GM12878 (cell line): ENCODE data around the gene CTR9. TPM values are rescaled to one million over a fixed set of nuclear protein-coding genes. Genes with fewer than 3 reads are reported as not detected.
A peak's percentile ranks its signal among the peaks of the same experiment; 100 is the strongest.

Experiments
- BMI1 ChIP-seq: fragments of 450-650 bp; IDR thresholded peaks from 2 replicates; pipeline ENCODE4 v1.6.1; 2016; ENCODE audit warnings: mild to moderate bottlenecking, moderate library complexity, borderline replicate concordance
- CBX3 ChIP-seq: fragments of 200-600 bp; sonication (generic); IDR thresholded peaks from 2 replicates; pipeline ENCODE4 v1.6.1; 2016; ENCODE audit warnings: low read depth, borderline replicate concordance
- CBX5 ChIP-seq: sonication (generic); IDR thresholded peaks from 2 replicates; pipeline ENCODE4 v1.6.1; 2016; ENCODE audit warnings: low read depth, moderate library complexity, mild to moderate bottlenecking, inconsistent platforms
- E2F4 ChIP-seq: IDR thresholded peaks from 2 replicates; pipeline ENCODE4 v1.6.1; 2012; ENCODE audit warnings: low read depth, low read length, improper control_type of control experiment
- ESRRA ChIP-seq: IDR thresholded peaks from 2 replicates; pipeline ENCODE4 v1.6.1; 2012; ENCODE audit warnings: mild to moderate bottlenecking, low read length, improper control_type of control experiment
- HDAC2 ChIP-seq: fragments of 200-600 bp; sonication (generic); IDR thresholded peaks from 2 replicates; pipeline ENCODE4 v1.6.1; 2017
- HDAC6 ChIP-seq: fragments of 200-600 bp; sonication (generic); IDR thresholded peaks from one replicate; pipeline ENCODE4 v1.8.0; 2017; ENCODE audit warnings: antibody characterized with exemption; ENCODE audit not compliant: unreplicated experiment
- KDM1A ChIP-seq: fragments of 200-600 bp; sonication (generic); IDR thresholded peaks from 2 replicates; pipeline ENCODE4 v1.6.1; 2016; ENCODE audit warnings: borderline replicate concordance
- MAX ChIP-seq: IDR thresholded peaks from 2 replicates; pipeline ENCODE4 v1.6.1; 2012; ENCODE audit warnings: low read depth, low read length, improper control_type of control experiment
- NR2F1 ChIP-seq: fragments of 450-650 bp; conservative IDR thresholded peaks from 2 replicates; pipeline ENCODE4 v1.6.1; 2017; ENCODE audit warnings: mild to moderate bottlenecking
- RAD21 ChIP-seq: IDR thresholded peaks from 2 replicates; pipeline ENCODE4 v1.6.1; 2011; ENCODE audit warnings: mild to moderate bottlenecking, low read depth, low read length, moderate library complexity; ENCODE audit not compliant: insufficient read depth
- RUNX3 ChIP-seq: IDR thresholded peaks from 2 replicates; pipeline ENCODE4 v1.6.1; 2012; ENCODE audit warnings: low read length, inconsistent platforms
- ZBTB4 ChIP-seq: fragments of 450-650 bp; formaldehyde crosslinking; IDR thresholded peaks from 2 replicates; pipeline ENCODE4 v1.4.0; 2022; ENCODE audit warnings: mild to moderate bottlenecking, moderate library complexity
- ZNF207 ChIP-seq: fragments of 450-650 bp; IDR thresholded peaks from 2 replicates; pipeline ENCODE4 v1.6.1; 2014; ENCODE audit warnings: antibody characterized with exemption, mild to moderate bottlenecking, borderline replicate concordance
- ZNF622 ChIP-seq: fragments of 450-650 bp; IDR thresholded peaks from 2 replicates; pipeline ENCODE4 v1.6.1; 2017; ENCODE audit warnings: mild to moderate bottlenecking, inconsistent platforms
- ZSCAN29 ChIP-seq: fragments of 450-650 bp; IDR thresholded peaks from 2 replicates; pipeline ENCODE4 v1.6.1; 2017; ENCODE audit warnings: mild to moderate bottlenecking, moderate library complexity
- polyA plus RNA-seq, 11 experiments: library from polyadenylated mRNA; depleted of rRNA in 4 of 11; unstranded in 6 of 11; stranded (reverse) in 5 of 11; fragments of >200 nt; fragmentation: Nextera tagmentation in 4 of 11; fragmentation: Illumina TruSeq in 1 of 11; extraction: Ambion mirVana in 4 of 11; extraction: Trizol in 1 of 11; gene quantifications; 1 replicate in 1 of 11; 2 replicates in 10 of 11; pipeline versions ENCODE4 v1.2.1 to v1.2.3, GENCODE V29; 2011 to 2016; ENCODE audit warnings: inconsistent platforms in 2 of 11, missing spikeins in 2 of 11, low read depth in 1 of 11
- total RNA-seq, 4 experiments: library from RNA; depleted of rRNA in 3 of 4; stranded (reverse); fragments of >200 nt in 3 of 4; fragmentation: Illumina TruSeq in 1 of 4; extraction: Trizol in 1 of 4; gene quantifications; 2 replicates each; pipeline versions ENCODE4 v1.2.1 to v1.2.3, GENCODE V29; 2013 to 2021
- TF ChIP-seq, protein P1 (sequence below): fragments of 450-650 bp; formaldehyde crosslinking; IDR thresholded peaks from 2 replicates; pipeline ENCODE4 v1.5.0; 2022; ENCODE audit warnings: mild to moderate bottlenecking, missing genetic modification characterization
- TF ChIP-seq, protein P2 (sequence below): fragments of 450-650 bp; IDR thresholded peaks from 2 replicates; pipeline ENCODE4 v1.6.1; 2017; ENCODE audit warnings: mild to moderate bottlenecking, moderate library complexity

The CTR9 gene
- total and polyA plus RNA-seq, 10 of the 15 experiments (the other 5 are each of a cell fraction or from before 2014, with no cell fraction given), result 13.9 to 54.9 (median 28.9) TPM

DNA sequence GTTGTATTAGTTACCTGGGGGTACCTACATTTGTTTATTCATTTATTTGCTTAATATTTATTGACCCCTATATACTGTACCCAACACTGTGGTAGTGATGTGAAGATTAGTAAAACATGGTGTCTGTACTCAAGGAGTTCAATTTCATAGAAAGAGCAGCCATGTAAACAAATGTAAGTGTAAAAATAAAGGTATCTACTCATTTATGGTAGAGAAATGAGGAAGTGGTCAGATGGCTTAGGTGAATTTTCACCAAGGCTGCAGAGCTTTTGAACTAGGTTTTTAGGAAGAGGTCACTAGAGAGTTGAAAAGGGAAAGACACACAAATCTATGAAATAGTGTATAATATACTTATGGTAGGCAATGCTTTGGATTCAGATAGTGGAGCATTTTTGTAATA lies 11.1 kb downstream of the CTR9 start (continued):
- TF ChIP-seq KDM1A (no peak), ZNF622 (no peak), HDAC2 (no peak), CBX5 (0 out of 2 replicates have a peak, but pooled peaks have one; percentile 55), CBX3 (no peak), E2F4 (no peak), ZSCAN29 (0 out of 2 replicates have a peak, but pooled peaks have one; percentile 33), ESRRA (no peak), MAX (no peak), NR2F1 (peak; percentile 55), ZNF207 (no peak), RAD21 (no peak), ZBTB4 (no peak), RUNX3 (peak; percentile 93), HDAC6 (no peak), BMI1 (no peak)
- TF ChIP-seq, protein P1, sequence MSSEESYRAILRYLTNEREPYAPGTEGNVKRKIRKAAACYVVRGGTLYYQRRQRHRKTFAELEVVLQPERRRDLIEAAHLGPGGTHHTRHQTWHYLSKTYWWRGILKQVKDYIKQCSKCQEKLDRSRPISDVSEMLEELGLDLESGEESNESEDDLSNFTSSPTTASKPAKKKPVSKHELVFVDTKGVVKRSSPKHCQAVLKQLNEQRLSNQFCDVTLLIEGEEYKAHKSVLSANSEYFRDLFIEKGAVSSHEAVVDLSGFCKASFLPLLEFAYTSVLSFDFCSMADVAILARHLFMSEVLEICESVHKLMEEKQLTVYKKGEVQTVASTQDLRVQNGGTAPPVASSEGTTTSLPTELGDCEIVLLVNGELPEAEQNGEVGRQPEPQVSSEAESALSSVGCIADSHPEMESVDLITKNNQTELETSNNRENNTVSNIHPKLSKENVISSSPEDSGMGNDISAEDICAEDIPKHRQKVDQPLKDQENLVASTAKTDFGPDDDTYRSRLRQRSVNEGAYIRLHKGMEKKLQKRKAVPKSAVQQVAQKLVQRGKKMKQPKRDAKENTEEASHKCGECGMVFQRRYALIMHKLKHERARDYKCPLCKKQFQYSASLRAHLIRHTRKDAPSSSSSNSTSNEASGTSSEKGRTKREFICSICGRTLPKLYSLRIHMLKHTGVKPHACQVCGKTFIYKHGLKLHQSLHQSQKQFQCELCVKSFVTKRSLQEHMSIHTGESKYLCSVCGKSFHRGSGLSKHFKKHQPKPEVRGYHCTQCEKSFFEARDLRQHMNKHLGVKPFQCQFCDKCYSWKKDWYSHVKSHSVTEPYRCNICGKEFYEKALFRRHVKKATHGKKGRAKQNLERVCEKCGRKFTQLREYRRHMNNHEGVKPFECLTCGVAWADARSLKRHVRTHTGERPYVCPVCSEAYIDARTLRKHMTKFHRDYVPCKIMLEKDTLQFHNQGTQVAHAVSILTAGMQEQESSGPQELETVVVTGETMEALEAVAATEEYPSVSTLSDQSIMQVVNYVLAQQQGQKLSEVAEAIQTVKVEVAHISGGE (CRISPR knock-in tag), result no peak
- TF ChIP-seq, protein P2, sequence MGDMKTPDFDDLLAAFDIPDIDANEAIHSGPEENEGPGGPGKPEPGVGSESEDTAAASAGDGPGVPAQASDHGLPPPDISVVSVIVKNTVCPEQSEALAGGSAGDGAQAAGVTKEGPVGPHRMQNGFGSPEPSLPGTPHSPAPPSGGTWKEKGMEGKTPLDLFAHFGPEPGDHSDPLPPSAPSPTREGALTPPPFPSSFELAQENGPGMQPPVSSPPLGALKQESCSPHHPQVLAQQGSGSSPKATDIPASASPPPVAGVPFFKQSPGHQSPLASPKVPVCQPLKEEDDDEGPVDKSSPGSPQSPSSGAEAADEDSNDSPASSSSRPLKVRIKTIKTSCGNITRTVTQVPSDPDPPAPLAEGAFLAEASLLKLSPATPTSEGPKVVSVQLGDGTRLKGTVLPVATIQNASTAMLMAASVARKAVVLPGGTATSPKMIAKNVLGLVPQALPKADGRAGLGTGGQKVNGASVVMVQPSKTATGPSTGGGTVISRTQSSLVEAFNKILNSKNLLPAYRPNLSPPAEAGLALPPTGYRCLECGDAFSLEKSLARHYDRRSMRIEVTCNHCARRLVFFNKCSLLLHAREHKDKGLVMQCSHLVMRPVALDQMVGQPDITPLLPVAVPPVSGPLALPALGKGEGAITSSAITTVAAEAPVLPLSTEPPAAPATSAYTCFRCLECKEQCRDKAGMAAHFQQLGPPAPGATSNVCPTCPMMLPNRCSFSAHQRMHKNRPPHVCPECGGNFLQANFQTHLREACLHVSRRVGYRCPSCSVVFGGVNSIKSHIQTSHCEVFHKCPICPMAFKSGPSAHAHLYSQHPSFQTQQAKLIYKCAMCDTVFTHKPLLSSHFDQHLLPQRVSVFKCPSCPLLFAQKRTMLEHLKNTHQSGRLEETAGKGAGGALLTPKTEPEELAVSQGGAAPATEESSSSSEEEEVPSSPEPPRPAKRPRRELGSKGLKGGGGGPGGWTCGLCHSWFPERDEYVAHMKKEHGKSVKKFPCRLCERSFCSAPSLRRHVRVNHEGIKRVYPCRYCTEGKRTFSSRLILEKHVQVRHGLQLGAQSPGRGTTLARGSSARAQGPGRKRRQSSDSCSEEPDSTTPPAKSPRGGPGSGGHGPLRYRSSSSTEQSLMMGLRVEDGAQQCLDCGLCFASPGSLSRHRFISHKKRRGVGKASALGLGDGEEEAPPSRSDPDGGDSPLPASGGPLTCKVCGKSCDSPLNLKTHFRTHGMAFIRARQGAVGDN, result no peak
